B cell (primary cell): ENCODE data around the gene ARL16. TPM values are rescaled to one million over a fixed set of nuclear protein-coding genes. Genes with fewer than 3 reads are reported as not detected.

ENCODE experiments used
- ATAC-seq: fragments of 200-7000 bp; cut with Tn5 transposase; one replicate; pipeline ENCODE4 v1.10.0; 2021; ENCODE audit warnings: low read depth, mild to moderate bottlenecking, moderate number of reproducible peaks, moderate library complexity
- CTCF ChIA-PET: fragments of 350-600 bp; sonication (Branson Sonifier 250); formaldehyde crosslinking; loops from one replicate; lab custom pipeline; 2021; ENCODE audit warnings: antibody characterized with exemption, inconsistent platforms; lab: Charles Lee
- POLR2A ChIA-PET: fragments of 350-600 bp; sonication (Branson Sonifier 250); formaldehyde crosslinking; loops from one replicate; lab custom pipeline; 2021; ENCODE audit warnings: antibody characterized with exemption; lab: Charles Lee
- DNase-seq: peaks from one replicate; pipeline ENCODE4 v3.0.0; 2013
- H2AFZ ChIP-seq: 2 replicates; pipeline ENCODE4 v1.6.1; 2012; ENCODE audit warnings: mild to moderate bottlenecking, low read depth, low read length; ENCODE audit not compliant: insufficient read depth, poor library complexity, severe bottlenecking
- H3K27ac ChIP-seq, 2 donors: 1 replicate in 1 of 2; 2 replicates in 1 of 2; pipeline ENCODE4 v1.5.1; 2012 to 2013; ENCODE audit warnings: low read length in 2 of 2, mild to moderate bottlenecking in 2 of 2, moderate library complexity in 1 of 2
- H3K27me3 ChIP-seq, 4 experiments: fragments of 200-600 bp in 1 of 4; sonication (generic) in 1 of 4; replicated peaks in 1 of 4; 1 replicate in 2 of 4; 2 replicates in 2 of 4; pipeline versions ENCODE4 v1.6.1 to v1.7.0; 2013 to 2016; ENCODE audit warnings: low read length in 3 of 4, mild to moderate bottlenecking in 2 of 4, mixed read lengths in 1 of 4, moderate library complexity in 1 of 4; ENCODE audit not compliant: insufficient read depth in 4 of 4, control insufficient read depth in 3 of 4; ENCODE audit errors: control extremely low read depth in 1 of 4
- H3K36me3 ChIP-seq, 2 experiments: replicated peaks in 1 of 2; 1 replicate in 1 of 2; 2 replicates in 1 of 2; pipeline versions ENCODE4 v1.6.1 to v1.7.1; 2013; ENCODE audit warnings: low read length in 1 of 2; ENCODE audit not compliant: insufficient read depth in 2 of 2, control insufficient read depth in 1 of 2; ENCODE audit errors: control extremely low read depth in 1 of 2, extremely low read depth in 1 of 2
- H3K4me1 ChIP-seq, 2 donors: fragments of 200-600 bp in 1 of 2; sonication (generic) in 1 of 2; 1 replicate in 1 of 2; 2 replicates in 1 of 2; pipeline versions ENCODE4 v1.5.1 to v1.6.1; 2013 to 2017; ENCODE audit warnings: low read length in 2 of 2; ENCODE audit not compliant: control insufficient read depth in 2 of 2, insufficient read depth in 2 of 2
- H3K4me2 ChIP-seq: replicated peaks from 2 replicates; pipeline ENCODE3; 2012; ENCODE audit warnings: mild to moderate bottlenecking, low read depth, low read length; ENCODE audit not compliant: poor library complexity, severe bottlenecking
- H3K4me3 ChIP-seq, 5 experiments: fragments of 200-600 bp in 1 of 5; sonication (generic) in 1 of 5; 1 replicate in 3 of 5; 2 replicates in 2 of 5; pipeline versions ENCODE4 v1.5.1 to v1.7.0; 2011 to 2016; ENCODE audit warnings: low read length in 4 of 5, mild to moderate bottlenecking in 4 of 5, low read depth in 2 of 5, control low read depth in 1 of 5, moderate library complexity in 1 of 5; ENCODE audit not compliant: insufficient read depth in 1 of 5; ENCODE audit errors: control extremely low read depth in 1 of 5, extremely low read depth in 1 of 5
- H3K79me2 ChIP-seq: fragments of 200-600 bp; sonication (generic); one replicate; pipeline ENCODE4 v1.6.0; 2016; ENCODE audit warnings: low read length; ENCODE audit not compliant: control insufficient read depth, insufficient read depth
- H3K9ac ChIP-seq: fragments of 200-600 bp; sonication (generic); 2 replicates; pipeline ENCODE4 v1.6.1; 2017; ENCODE audit warnings: mild to moderate bottlenecking, low read length, moderate library complexity
- H3K9me3 ChIP-seq, 3 donors: one replicate each; pipeline versions ENCODE4 v1.6.1 to v1.7.1; 2013; ENCODE audit warnings: low read length in 2 of 3; ENCODE audit not compliant: control insufficient read depth in 2 of 3, insufficient read depth in 1 of 3; ENCODE audit errors: control extremely low read depth in 1 of 3
- H4K20me1 ChIP-seq: 2 replicates; pipeline ENCODE4 v1.6.0; 2012; ENCODE audit warnings: mild to moderate bottlenecking, low read length; ENCODE audit not compliant: insufficient read depth, control insufficient read depth, poor library complexity, severe bottlenecking
- H3K27ac Mint-ChIP-seq: one replicate; pipeline ENCODE4 v1.8.0; 2021; ENCODE audit warnings: mixed read lengths
- H3K27me3 Mint-ChIP-seq: one replicate; pipeline ENCODE4 v1.8.0; 2021; ENCODE audit warnings: mixed read lengths
- H3K4me1 Mint-ChIP-seq: one replicate; pipeline ENCODE4 v1.8.0; 2021; ENCODE audit warnings: mixed read lengths
- H3K4me3 Mint-ChIP-seq: one replicate; pipeline ENCODE4 v1.8.0; 2021; ENCODE audit warnings: mixed read lengths
- H3K9me3 Mint-ChIP-seq: one replicate; pipeline ENCODE4 v1.8.0; 2022; ENCODE audit warnings: mixed read lengths; ENCODE audit not compliant: insufficient read depth
- EZH2 ChIP-seq: IDR thresholded peaks from 2 replicates; pipeline ENCODE4 v1.6.1; 2012; ENCODE audit warnings: borderline replicate concordance, low read depth, mild to moderate bottlenecking, moderate library complexity, low read length; ENCODE audit not compliant: insufficient read depth, poor library complexity, severe bottlenecking
- WGBS: methylation state at CpG from one replicate; pipeline ENCODE4 v1.1.5; 2013; ENCODE audit warnings: missing lambda C conversion rate; ENCODE audit not compliant: insufficient coverage; 5-methylcytosine and 5-hydroxymethylcytosine counted together
- intact Hi-C: fragments of 100-400 bp; cut with micrococcal nuclease; formaldehyde crosslinking; loops from one replicate; pipeline ENCODE4 v1.10.0; 2022
- polyA plus RNA-seq: library from polyadenylated mRNA; depleted of rRNA; stranded (reverse); fragments of >200 nt; gene quantifications from 2 replicates; pipeline ENCODE4 v1.2.3, GENCODE V29; 2012
- total RNA-seq, 2 donors: library from RNA; stranded (reverse); fragments of 120-200 nt in 1 of 2; gene quantifications; 1 replicate in 1 of 2; 2 replicates in 1 of 2; pipeline versions ENCODE4 v1.2.3 to v1.2.4, GENCODE V29; 2013 to 2022
- TF ChIP-seq, protein P1 (sequence below): fragments of 200-600 bp; IDR thresholded peaks from one replicate; pipeline ENCODE4 v1.8.0; 2022; ENCODE audit warnings: antibody characterized with exemption, mild to moderate bottlenecking

The ARL16 gene
- total and polyA plus RNA-seq, 2 donors (not counting 1 experiment from before 2014, with no cell fraction given) = 32.5 to 101 TPM

DNA sequence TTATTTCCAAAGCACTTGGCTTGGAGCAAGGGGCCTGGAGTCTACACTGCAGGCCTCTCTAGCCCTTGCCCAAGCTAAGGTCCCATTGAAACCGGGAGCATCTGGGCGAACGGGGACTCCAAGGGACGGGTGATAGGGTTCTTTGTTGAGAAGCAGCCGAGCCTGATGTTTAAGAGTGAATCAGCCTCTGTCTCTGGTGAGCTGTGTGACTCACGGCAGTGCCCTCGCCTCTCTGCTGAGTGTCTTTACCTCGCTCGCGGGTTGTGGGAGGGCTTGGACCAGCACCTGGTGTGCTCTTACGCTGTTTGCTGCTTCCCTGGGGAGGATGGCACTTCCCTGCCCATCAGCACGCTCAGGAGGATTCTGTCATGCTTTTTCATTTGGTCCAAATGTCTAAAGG lies 1.5 kb upstream of the ARL16 start:
- intact Hi-C loops = no loop called here
- Histone ChIP-seq H3K9me3 (no peaks in the 10 kb centered on the region), H3K4me3 (peak overlapping the region in 4 of 5 experiments; percentile 58 to 94 (median 88)), H3K4me2 (peak overlapping the region; percentile 90), H3K4me1 (peaks cover 22 to 25% of the 10 kb centered on the region in 2 donors), H3K36me3 (peaks cover 0 to 40% of the 10 kb centered on the region in 2 experiments), H4K20me1 (peaks cover 60% of the 10 kb centered on the region), H2AFZ (no peak overlapping the region), H3K79me2 (peaks cover 88% of the 10 kb centered on the region), H3K9ac (peak overlapping the region; percentile 92), H3K27ac (peak overlapping the region in 1 of 2 donors; percentile 83), H3K27me3 (no peaks in the 10 kb centered on the region)
- H3K27me3 Mint-ChIP-seq = no peaks in the 10 kb centered on the region
- ChIA-PET CTCF (no interaction called here), POLR2A (interaction anchor here (1.0 kb wide), 1 partner anchor 18 kb away, joined by 3 read pairs; the partner anchor contains the start of gene MRPL12)
- peaks cover 33% of the 10 kb centered on the region for H3K4me1 Mint-ChIP-seq
- TF ChIP-seq, protein P1, sequence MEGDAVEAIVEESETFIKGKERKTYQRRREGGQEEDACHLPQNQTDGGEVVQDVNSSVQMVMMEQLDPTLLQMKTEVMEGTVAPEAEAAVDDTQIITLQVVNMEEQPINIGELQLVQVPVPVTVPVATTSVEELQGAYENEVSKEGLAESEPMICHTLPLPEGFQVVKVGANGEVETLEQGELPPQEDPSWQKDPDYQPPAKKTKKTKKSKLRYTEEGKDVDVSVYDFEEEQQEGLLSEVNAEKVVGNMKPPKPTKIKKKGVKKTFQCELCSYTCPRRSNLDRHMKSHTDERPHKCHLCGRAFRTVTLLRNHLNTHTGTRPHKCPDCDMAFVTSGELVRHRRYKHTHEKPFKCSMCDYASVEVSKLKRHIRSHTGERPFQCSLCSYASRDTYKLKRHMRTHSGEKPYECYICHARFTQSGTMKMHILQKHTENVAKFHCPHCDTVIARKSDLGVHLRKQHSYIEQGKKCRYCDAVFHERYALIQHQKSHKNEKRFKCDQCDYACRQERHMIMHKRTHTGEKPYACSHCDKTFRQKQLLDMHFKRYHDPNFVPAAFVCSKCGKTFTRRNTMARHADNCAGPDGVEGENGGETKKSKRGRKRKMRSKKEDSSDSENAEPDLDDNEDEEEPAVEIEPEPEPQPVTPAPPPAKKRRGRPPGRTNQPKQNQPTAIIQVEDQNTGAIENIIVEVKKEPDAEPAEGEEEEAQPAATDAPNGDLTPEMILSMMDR = no peak
- no peak for TF ChIP-seq EZH2
- ATAC-seq (no peak), DNase-seq (no peak)
- peak overlapping the region; percentile 91 for H3K4me3 Mint-ChIP-seq
- WGBS = 81% methylated on average over 12 of the region's 12 CpGs
- H3K27ac Mint-ChIP-seq = no peak overlapping the region
- H3K9me3 Mint-ChIP-seq = no peaks in the 10 kb centered on the region

DNA sequence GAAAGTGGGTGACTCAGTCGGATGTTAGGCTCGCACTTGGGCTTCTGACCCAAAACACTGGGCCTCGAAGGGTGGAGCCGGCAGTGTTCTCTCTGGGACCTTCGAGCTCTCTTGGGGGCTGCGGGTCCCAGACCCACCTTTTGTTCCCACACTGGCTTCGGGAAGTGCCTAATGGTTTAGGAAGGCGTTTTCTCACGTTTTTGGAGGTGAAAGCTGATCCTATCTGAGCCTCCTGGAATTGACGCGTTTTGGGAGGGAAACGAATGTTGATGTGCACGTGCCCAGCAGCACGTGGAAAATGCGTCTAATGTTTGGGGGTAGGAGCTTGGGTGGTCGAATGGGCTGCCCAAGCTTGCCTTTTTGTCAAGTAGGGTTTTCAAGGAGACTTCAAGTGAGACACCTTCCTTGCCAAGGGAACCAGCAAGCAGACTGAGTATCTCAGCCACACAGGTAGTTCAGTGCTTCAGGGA lies 880 bp upstream of the ARL16 start:
- peak overlapping the region; percentile 88 for H2AFZ ChIP-seq
- peak overlapping the region; percentile 90 for H3K4me2 ChIP-seq
- DNase-seq = no peak
- H3K9ac ChIP-seq = peak overlapping the region; percentile 92
- H3K4me1 ChIP-seq = peaks cover 22 to 25% of the 10 kb centered on the region in 2 donors
- H3K27me3 Mint-ChIP-seq = no peaks in the 10 kb centered on the region
- peaks cover 33% of the 10 kb centered on the region for H3K4me1 Mint-ChIP-seq
- intact Hi-C loops = no loop called here
- H3K27me3 ChIP-seq = no peaks in the 10 kb centered on the region
- H3K27ac Mint-ChIP-seq = peak overlapping the region; percentile 32
- no peak for ATAC-seq
- 7% methylated on average over 16 of the region's 16 CpGs for WGBS
- no peaks in the 10 kb centered on the region for H3K9me3 Mint-ChIP-seq
- ChIA-PET CTCF (interaction anchor here (1.0 to 1.2 kb wide), 2 partner anchors 10 to 18 kb away, joined by 3 to 5 read pairs; partner anchors contain the start of genes CCDC137 and OXLD1), POLR2A (interaction anchor here (0.6 to 2.1 kb wide), 3 partner anchors 18 to 288 kb away, joined by 3 to 10 read pairs (median 6); partner anchors contain the start of genes ALYREF and MRPL12)
- H3K36me3 ChIP-seq = peaks cover 0 to 35% of the 10 kb centered on the region in 2 experiments
- peaks cover 84% of the 10 kb centered on the region for H3K79me2 ChIP-seq
- TF ChIP-seq, protein P1 = no peak
- TF ChIP-seq EZH2 = no peak
- H3K9me3 ChIP-seq = no peaks in the 10 kb centered on the region
- H3K4me3 Mint-ChIP-seq = peak overlapping the region; percentile 91
- peak overlapping the region in 1 of 2 donors; percentile 83 for H3K27ac ChIP-seq
- H3K4me3 ChIP-seq = peak overlapping the region; percentile 58 to 94 (median 93)
- peaks cover 54% of the 10 kb centered on the region for H4K20me1 ChIP-seq
